Measurements from ENCODE around the gene RRP1. TPM values are rescaled to one million over a fixed set of nuclear protein-coding genes. Genes with fewer than 3 reads are reported as not detected.

Gene RRP1
- total RNA-seq, 4 donors from 2014 or later = 11.0 to 20.1 (median 18.7) TPM

- Histone ChIP-seq H3K4me1 (peaks cover 19 to 20% of the 10 kb centered on the region in 2 donors), H3K4me3 (replicated peaks in 1 of 3) (no peak overlapping the region), H3K9me3 (no peaks in the 10 kb centered on the region), H3K36me3 (peaks cover 19 to 24% of the 10 kb centered on the region in 2 donors), H3K27me3 (no peaks in the 10 kb centered on the region), H3K27ac (peak overlapping the region in 2 of 3 donors; percentile 57 to 65)
- TF ChIP-seq POLR2A (IDR thresholded peaks at IDR 0.05) (no peak), CTCF (IDR thresholded peaks at IDR 0.05) (no peak)
- intact Hi-C loops (cut with DNase I) = no loop called here
- DNase-seq = peak; percentile 51 to 61
- 79 to 86% methylated on average over 19 to 21 of the region's 21 CpGs for WGBS, 2 donors
Observed at GRCh38 chr21:43806017-43806710, 16.8 kb downstream of the RRP1 start.

DNA sequence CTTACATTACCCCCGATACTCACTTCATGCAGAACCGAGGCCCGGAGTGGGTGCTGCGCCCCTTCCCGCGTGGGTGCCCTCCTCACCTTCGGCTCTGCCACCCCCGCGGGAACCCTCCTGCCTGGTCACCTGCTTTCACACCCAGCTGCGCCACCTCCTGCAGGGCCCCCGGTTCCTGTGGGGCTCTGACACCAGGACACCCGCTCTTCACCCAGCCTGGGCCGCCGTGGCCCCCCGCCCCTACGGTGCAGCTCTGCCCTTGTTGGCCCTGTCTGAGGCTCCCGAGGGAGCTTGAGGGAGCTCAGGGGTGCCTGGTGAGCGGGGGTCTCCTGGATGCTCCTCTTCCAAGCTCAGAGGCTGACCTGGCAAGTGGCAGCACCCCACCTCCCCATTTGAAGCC lies 19.0 kb downstream of the RRP1 start:
- H3K4me3 ChIP-seq (replicated peaks in 1 of 3) = no peak overlapping the region
- H3K9me3 ChIP-seq = no peaks in the 10 kb centered on the region
- H3K36me3 ChIP-seq = peaks cover 0 to 7% of the 10 kb centered on the region in 2 donors
- TF ChIP-seq CTCF (IDR thresholded peaks at IDR 0.05) (no peak), POLR2A (IDR thresholded peaks at IDR 0.05) (no peak)
- H3K4me1 ChIP-seq = peaks cover 19 to 29% of the 10 kb centered on the region in 2 donors
- no peak overlapping the region for H3K27ac ChIP-seq
- H3K27me3 ChIP-seq = no peaks in the 10 kb centered on the region
- no peak for DNase-seq
- intact Hi-C loops (cut with DNase I) = no loop called here
- 91 to 92% methylated on average over 16 to 18 of the region's 18 CpGs for WGBS, 2 donors

GRCh38 chr21:43808832-43809251 lies 19.5 kb downstream of the RRP1 start:
- WGBS, 2 donors = 63 to 81% methylated on average over 6 to 20 of the region's 22 CpGs
- intact Hi-C loops (cut with DNase I) = no loop called here
- peaks cover 0 to 3% of the 10 kb centered on the region in 2 donors for H3K36me3 ChIP-seq
- no peaks in the 10 kb centered on the region for H3K9me3 ChIP-seq
- no peak overlapping the region for H3K27ac ChIP-seq
- H3K4me1 ChIP-seq = peaks cover 19 to 29% of the 10 kb centered on the region in 2 donors
- no peaks in the 10 kb centered on the region for H3K27me3 ChIP-seq
- no peak overlapping the region for H3K4me3 ChIP-seq (replicated peaks in 1 of 3)
- no peak for DNase-seq
- no peak for TF ChIP-seq POLR2A (IDR thresholded peaks at IDR 0.05)
- no peak for TF ChIP-seq CTCF (IDR thresholded peaks at IDR 0.05)

DNA sequence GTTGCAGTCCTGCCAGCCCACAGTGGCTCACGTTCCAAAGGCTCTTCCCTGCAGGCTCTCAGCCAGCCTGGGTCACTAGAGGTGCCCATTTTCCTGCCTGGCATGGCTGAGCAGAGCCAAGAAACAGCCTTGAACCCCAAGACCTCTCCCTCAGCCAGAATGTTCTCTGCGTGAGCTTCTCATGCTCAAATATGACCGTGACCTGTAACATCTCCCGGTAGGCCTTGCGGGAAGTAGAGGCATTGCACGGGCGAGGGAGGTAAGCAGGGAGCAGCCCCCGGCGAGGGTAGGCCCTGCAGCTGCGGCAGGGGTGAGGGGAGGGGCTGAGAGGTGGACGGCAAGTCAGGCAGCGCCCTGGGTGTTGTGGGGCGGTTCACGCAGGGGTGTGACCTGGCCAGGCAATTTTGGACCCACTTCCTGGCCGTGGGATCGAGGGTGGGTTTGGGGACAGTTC lies 20.0 kb downstream of the RRP1 start:
- H3K27me3 ChIP-seq = no peaks in the 10 kb centered on the region
- H3K4me1 ChIP-seq = peaks cover 19 to 29% of the 10 kb centered on the region in 2 donors
- intact Hi-C loops (cut with DNase I) = no loop called here
- H3K4me3 ChIP-seq (replicated peaks in 1 of 3) = no peak overlapping the region
- no peak for TF ChIP-seq CTCF (IDR thresholded peaks at IDR 0.05)
- DNase-seq = no peak
- 87 to 90% methylated on average over 10 to 16 of the region's 16 CpGs for WGBS, 2 donors
- H3K9me3 ChIP-seq = no peaks in the 10 kb centered on the region
- no peak overlapping the region for H3K27ac ChIP-seq
- H3K36me3 ChIP-seq = no peaks in the 10 kb centered on the region

GRCh38 chr21:43809853-43810504 lies 20.6 kb downstream of the RRP1 start:
- H3K36me3 ChIP-seq = no peaks in the 10 kb centered on the region
- H3K9me3 ChIP-seq = no peaks in the 10 kb centered on the region
- no peak overlapping the region for H3K4me3 ChIP-seq (replicated peaks in 1 of 3)
- no peaks in the 10 kb centered on the region for H3K27me3 ChIP-seq
- H3K27ac ChIP-seq = no peak overlapping the region
- TF ChIP-seq CTCF (IDR thresholded peaks at IDR 0.05) = no peak
- no peak for TF ChIP-seq POLR2A (IDR thresholded peaks at IDR 0.05)
- WGBS, 2 donors = 67 to 75% methylated on average over 19 to 21 of the region's 26 CpGs
- intact Hi-C loops (cut with DNase I) = loop anchor here (2.0 kb wide), 1 partner anchor 167 kb away; no protein-coding TSS in a partner anchor
- no peak for DNase-seq
- H3K4me1 ChIP-seq = peaks cover 19 to 29% of the 10 kb centered on the region in 2 donors
